HEK293 (cell line): ENCODE results near the gene TRAK1.

ENCODE experiments used
- KLF10 ChIP-seq: fragments of 450-650 bp; IDR thresholded peaks from 2 replicates; pipeline ENCODE4 v1.5.1; 2018; ENCODE audit warnings: missing biosample characterization, mild to moderate bottlenecking, missing genetic modification characterization
- SP7 ChIP-seq: fragments of 450-650 bp; formaldehyde crosslinking; IDR thresholded peaks from 2 replicates; pipeline ENCODE4 v1.5.1; 2016; ENCODE audit warnings: missing biosample characterization, missing genetic modification characterization
- YY1 ChIP-seq: fragments of 450-650 bp; formaldehyde crosslinking; IDR thresholded peaks from 2 replicates; pipeline ENCODE4 v1.5.1; 2018; ENCODE audit warnings: missing biosample characterization, missing genetic modification characterization
- ZNF146 ChIP-seq: fragments of 450-650 bp; formaldehyde crosslinking; IDR thresholded peaks from 2 replicates; pipeline ENCODE4 v1.5.1; 2016; ENCODE audit warnings: missing biosample characterization, missing genetic modification characterization
- TF ChIP-seq, protein P1 (sequence below): fragments of 450-650 bp; formaldehyde crosslinking; IDR thresholded peaks from 2 replicates; pipeline ENCODE4 v1.5.1; 2016; ENCODE audit warnings: missing biosample characterization, missing genetic modification characterization
- TF ChIP-seq, protein P2 (sequence below): fragments of 450-650 bp; formaldehyde crosslinking; IDR thresholded peaks from 2 replicates; pipeline ENCODE4 v1.5.1; 2016; ENCODE audit warnings: missing biosample characterization, missing genetic modification characterization

DNA sequence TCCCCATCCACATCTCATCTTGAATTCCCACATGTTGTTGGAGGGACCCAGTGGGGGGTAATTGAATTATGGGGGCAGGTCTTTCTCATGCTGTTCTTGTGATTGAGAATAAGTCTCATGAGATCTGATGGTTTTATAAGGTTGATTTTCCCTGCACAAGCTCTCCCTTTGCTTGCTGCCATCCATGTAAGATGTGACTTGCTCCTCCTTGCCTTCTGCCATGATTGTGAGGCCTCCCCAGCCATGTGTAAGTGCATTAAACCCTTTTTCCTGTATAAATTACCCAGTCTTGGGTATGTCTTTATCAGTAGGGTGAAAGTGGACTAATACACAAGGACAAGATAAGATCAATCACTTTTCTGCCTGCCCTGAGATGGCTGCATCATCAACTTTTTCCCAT, 180.6 kb downstream of the TRAK1 start:
- TF ChIP-seq ZNF146 (tag by site-specific recombination), result no peak
- TF ChIP-seq, protein P1, sequence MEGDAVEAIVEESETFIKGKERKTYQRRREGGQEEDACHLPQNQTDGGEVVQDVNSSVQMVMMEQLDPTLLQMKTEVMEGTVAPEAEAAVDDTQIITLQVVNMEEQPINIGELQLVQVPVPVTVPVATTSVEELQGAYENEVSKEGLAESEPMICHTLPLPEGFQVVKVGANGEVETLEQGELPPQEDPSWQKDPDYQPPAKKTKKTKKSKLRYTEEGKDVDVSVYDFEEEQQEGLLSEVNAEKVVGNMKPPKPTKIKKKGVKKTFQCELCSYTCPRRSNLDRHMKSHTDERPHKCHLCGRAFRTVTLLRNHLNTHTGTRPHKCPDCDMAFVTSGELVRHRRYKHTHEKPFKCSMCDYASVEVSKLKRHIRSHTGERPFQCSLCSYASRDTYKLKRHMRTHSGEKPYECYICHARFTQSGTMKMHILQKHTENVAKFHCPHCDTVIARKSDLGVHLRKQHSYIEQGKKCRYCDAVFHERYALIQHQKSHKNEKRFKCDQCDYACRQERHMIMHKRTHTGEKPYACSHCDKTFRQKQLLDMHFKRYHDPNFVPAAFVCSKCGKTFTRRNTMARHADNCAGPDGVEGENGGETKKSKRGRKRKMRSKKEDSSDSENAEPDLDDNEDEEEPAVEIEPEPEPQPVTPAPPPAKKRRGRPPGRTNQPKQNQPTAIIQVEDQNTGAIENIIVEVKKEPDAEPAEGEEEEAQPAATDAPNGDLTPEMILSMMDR, result no peak
- TF ChIP-seq YY1, result no peak
- TF ChIP-seq, protein P2, sequence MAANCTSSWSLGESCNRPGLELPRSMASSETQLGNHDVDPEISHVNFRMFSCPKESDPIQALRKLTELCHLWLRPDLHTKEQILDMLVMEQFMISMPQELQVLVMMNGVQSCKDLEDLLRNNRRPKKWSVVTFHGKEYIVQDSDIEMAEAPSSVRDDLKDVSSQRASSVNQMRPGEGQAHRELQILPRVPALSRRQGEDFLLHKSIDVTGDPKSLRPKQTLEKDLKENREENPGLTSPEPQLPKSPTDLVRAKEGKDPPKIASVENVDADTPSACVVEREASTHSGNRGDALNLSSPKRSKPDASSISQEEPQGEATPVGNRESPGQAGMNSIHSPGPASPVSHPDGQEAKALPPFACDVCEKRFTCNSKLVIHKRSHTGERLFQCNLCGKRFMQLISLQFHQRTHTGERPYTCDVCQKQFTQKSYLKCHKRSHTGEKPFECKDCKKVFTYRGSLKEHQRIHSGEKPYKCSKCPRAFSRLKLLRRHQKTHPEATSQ, result no peak
- TF ChIP-seq KLF10 (tag by site-specific recombination), result no peak
- no peak for TF ChIP-seq SP7
